GM20431 (cell line): ENCODE results near the gene LCOR.

Experiments
- in situ Hi-C: fragments of 300-500 bp; cut with MseI, MboI; formaldehyde crosslinking; loops from one replicate; pipeline ENCODE4 v1.15.0; 2020; ENCODE audit warnings: low sequenced_read_pairs; ENCODE audit not compliant: unreplicated experiment

Gene LCOR

GRCh38 chr10:97040248-97040584 lies 208.1 kb downstream of the LCOR start:
- in situ Hi-C loops, result no loop called here

- in situ Hi-C loops, result no loop called here
Observed at GRCh38 chr10:97040706-97041105, 208.6 kb downstream of the LCOR start.

GRCh38 chr10:97042081-97042480 lies 210.0 kb downstream of the LCOR start:
- in situ Hi-C loops, result no loop called here

- in situ Hi-C loops, result no loop called here
Observed at GRCh38 chr10:97042716-97043562, 210.8 kb downstream of the LCOR start.

- in situ Hi-C loops, result no loop called here
Observed at GRCh38 chr10:97043563-97043855, 211.4 kb downstream of the LCOR start.
